Hepatocyte (in vitro differentiated cells): ENCODE measurements around the gene ABCA13. TPM values are rescaled to one million over a fixed set of nuclear protein-coding genes. Genes with fewer than 3 reads are reported as not detected.
A peak's percentile ranks its signal among the peaks of the same experiment; 100 is the strongest.

Source experiments
- DNase-seq: peaks from one replicate; pipeline ENCODE4 v3.0.0-alpha.2; 2016; ENCODE audit warnings: low spot score
- H2AFZ ChIP-seq: fragments of 200-600 bp; sonication (generic); 2 replicates; pipeline ENCODE4 v1.6.0; 2016; ENCODE audit warnings: antibody characterized with exemption, mild to moderate bottlenecking
- H3K27ac ChIP-seq: fragments of 200-600 bp; sonication (generic); 2 replicates; pipeline ENCODE4 v1.5.1; 2016; ENCODE audit warnings: mild to moderate bottlenecking
- H3K27me3 ChIP-seq: fragments of 200-600 bp; sonication (generic); 2 replicates; pipeline ENCODE4 v1.6.1; 2016
- H3K36me3 ChIP-seq: fragments of 200-600 bp; sonication (generic); replicated peaks from 2 replicates; pipeline ENCODE4 v1.5.1; 2016; ENCODE audit warnings: low read depth; ENCODE audit not compliant: insufficient read depth
- H3K4me1 ChIP-seq: fragments of 200-600 bp; sonication (generic); 2 replicates; pipeline ENCODE4 v1.5.1; 2016; ENCODE audit warnings: mild to moderate bottlenecking, moderate library complexity; ENCODE audit not compliant: insufficient read depth
- H3K4me2 ChIP-seq: fragments of 200-600 bp; sonication (generic); 2 replicates; pipeline ENCODE4 v1.6.0; 2016
- H3K4me3 ChIP-seq: fragments of 200-600 bp; sonication (generic); 2 replicates; pipeline ENCODE4 v1.5.1; 2016; ENCODE audit warnings: mild to moderate bottlenecking
- H3K79me2 ChIP-seq: fragments of 200-600 bp; sonication (generic); 2 replicates; pipeline ENCODE4 v1.6.0; 2017; ENCODE audit warnings: mild to moderate bottlenecking
- H3K9me2 ChIP-seq: fragments of 200-600 bp; sonication (generic); replicated peaks from 2 replicates; pipeline ENCODE4 v1.6.0; 2017; ENCODE audit warnings: mild to moderate bottlenecking; ENCODE audit not compliant: insufficient read depth
- H3K9me3 ChIP-seq: fragments of 200-600 bp; sonication (generic); 2 replicates; pipeline ENCODE4 v1.5.1; 2016; ENCODE audit warnings: low read depth, mild to moderate bottlenecking
- H4K20me1 ChIP-seq: fragments of 200-600 bp; sonication (generic); 2 replicates; pipeline ENCODE4 v1.6.0; 2016; ENCODE audit warnings: mild to moderate bottlenecking; ENCODE audit not compliant: insufficient read depth, poor library complexity, severe bottlenecking
- EZH2 ChIP-seq: fragments of 200-600 bp; sonication (generic); IDR thresholded peaks from 2 replicates; pipeline ENCODE4 v1.6.1; 2016; ENCODE audit warnings: antibody characterized with exemption, mild to moderate bottlenecking, borderline replicate concordance
- EZH2phosphoT487 ChIP-seq: fragments of 200-600 bp; sonication (generic); IDR thresholded peaks from one replicate; pipeline ENCODE4 v1.6.1; 2018; ENCODE audit warnings: antibody characterized with exemption, mild to moderate bottlenecking, low read depth, moderate library complexity; ENCODE audit not compliant: unreplicated experiment, severe bottlenecking
- WGBS: methylation state at CpG from one replicate; pipeline ENCODE4 v1.1.6; 2016; ENCODE audit warnings: low lambda C conversion rate; ENCODE audit errors: missing lambda C conversion rate; 5-methylcytosine and 5-hydroxymethylcytosine counted together
- polyA plus RNA-seq: library from polyadenylated mRNA; unstranded; fragments of >200 nt; fragmentation: Nextera tagmentation; extraction: Ambion mirVana; gene quantifications from 2 replicates; pipeline ENCODE4 v1.2.1, GENCODE V29; 2016
- total RNA-seq: library from RNA; depleted of rRNA; stranded (reverse); fragments of >200 nt; gene quantifications from 2 replicates; pipeline ENCODE4 v1.2.3, GENCODE V29; 2014
- TF ChIP-seq, protein P1 (sequence below): fragments of 200-600 bp; sonication (generic); IDR thresholded peaks from 2 replicates; pipeline ENCODE4 v1.5.1; 2016; ENCODE audit warnings: antibody characterized with exemption, mild to moderate bottlenecking; ENCODE audit not compliant: poor library complexity

Gene ABCA13
- total and polyA plus RNA-seq, 2 experiments from 2014 or later: 0.57 to 2.0 TPM

GRCh38 chr7:48522692-48523091 lies 351.4 kb downstream of the ABCA13 start:
- H3K4me3 ChIP-seq: no peak overlapping the region

DNA sequence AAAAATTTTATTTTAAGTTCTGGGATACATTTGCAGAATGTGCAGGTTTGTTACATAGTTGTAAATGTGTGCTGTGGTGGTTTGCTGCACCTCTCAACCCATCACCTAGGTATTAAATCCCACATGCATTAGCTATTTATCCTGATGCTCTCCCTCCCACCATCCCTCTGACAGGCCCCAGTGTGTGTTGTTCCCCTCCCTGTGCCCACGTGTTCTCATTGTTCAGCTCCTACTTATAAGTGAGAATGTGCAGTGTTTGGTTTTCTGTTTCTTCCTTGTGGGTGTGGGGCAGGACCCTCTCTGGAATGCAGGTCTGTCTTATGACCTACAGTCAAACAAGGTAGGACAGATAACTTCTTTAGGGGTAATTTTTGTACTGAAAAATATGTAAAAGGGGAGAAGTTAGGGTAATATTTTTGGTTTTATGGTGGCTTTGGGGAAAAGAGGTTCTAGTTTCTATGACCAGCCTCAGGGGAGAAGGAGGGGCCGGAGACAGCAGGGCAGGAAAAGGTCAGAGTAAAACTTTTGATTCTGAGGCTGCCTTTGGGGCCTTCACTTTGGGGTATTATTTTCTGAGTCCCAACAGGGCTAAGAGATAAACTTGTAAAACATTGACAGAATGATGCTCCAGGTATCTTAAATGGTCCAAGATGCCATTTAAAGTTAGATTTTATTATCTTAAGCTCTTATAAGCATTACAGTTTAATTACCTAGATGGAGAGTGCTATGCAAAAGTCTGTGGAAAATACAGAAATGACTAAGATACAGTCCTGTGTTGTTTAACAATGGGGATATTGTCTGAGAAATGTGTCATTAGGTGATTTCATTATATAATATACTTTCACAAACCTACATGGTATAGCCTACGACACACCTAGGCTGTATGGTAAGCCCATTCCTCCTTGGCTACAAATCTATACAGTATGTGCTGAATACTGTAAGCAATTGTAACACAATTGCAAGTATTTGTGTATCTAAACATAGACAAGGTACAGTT lies 354.8 kb downstream of the ABCA13 start:
- Histone ChIP-seq H3K27me3 (no peaks in the 10 kb centered on the region), H3K9me3 (no peaks in the 10 kb centered on the region), H3K27ac (peak overlapping the region; percentile 13), H3K4me3 (no peak overlapping the region), H3K4me1 (no peaks in the 10 kb centered on the region), H4K20me1 (no peaks in the 10 kb centered on the region), H2AFZ (no peak overlapping the region), H3K79me2 (no peaks in the 10 kb centered on the region), H3K9me2 (no peaks in the 10 kb centered on the region), H3K36me3 (no peaks in the 10 kb centered on the region), H3K4me2 (no peak overlapping the region)
- no peak for DNase-seq
- TF ChIP-seq, protein P1, sequence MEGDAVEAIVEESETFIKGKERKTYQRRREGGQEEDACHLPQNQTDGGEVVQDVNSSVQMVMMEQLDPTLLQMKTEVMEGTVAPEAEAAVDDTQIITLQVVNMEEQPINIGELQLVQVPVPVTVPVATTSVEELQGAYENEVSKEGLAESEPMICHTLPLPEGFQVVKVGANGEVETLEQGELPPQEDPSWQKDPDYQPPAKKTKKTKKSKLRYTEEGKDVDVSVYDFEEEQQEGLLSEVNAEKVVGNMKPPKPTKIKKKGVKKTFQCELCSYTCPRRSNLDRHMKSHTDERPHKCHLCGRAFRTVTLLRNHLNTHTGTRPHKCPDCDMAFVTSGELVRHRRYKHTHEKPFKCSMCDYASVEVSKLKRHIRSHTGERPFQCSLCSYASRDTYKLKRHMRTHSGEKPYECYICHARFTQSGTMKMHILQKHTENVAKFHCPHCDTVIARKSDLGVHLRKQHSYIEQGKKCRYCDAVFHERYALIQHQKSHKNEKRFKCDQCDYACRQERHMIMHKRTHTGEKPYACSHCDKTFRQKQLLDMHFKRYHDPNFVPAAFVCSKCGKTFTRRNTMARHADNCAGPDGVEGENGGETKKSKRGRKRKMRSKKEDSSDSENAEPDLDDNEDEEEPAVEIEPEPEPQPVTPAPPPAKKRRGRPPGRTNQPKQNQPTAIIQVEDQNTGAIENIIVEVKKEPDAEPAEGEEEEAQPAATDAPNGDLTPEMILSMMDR: no peak
- TF ChIP-seq EZH2 (no peak), EZH2phosphoT487 (no peak)
- 47% methylated on average over 3 of the region's 3 CpGs for WGBS

More at GRCh38 chr7:48522692-48523091, 351.4 kb downstream of the ABCA13 start:
- no peaks in the 10 kb centered on the region for H3K27me3 ChIP-seq
- no peaks in the 10 kb centered on the region for H3K36me3 ChIP-seq
- H3K9me3 ChIP-seq: no peaks in the 10 kb centered on the region
- H3K27ac ChIP-seq: no peak overlapping the region
- TF ChIP-seq EZH2phosphoT487: no peak
- TF ChIP-seq EZH2: no peak
- TF ChIP-seq, protein P1: no peak
- no peaks in the 10 kb centered on the region for H4K20me1 ChIP-seq
- no peaks in the 10 kb centered on the region for H3K79me2 ChIP-seq
- H3K9me2 ChIP-seq: no peaks in the 10 kb centered on the region
- no peak overlapping the region for H2AFZ ChIP-seq
- H3K4me2 ChIP-seq: no peak overlapping the region
- DNase-seq: no peak
- H3K4me1 ChIP-seq: no peaks in the 10 kb centered on the region

GRCh38 chr7:48528646-48529045 lies 357.4 kb downstream of the ABCA13 start:
- no peak for DNase-seq
- Histone ChIP-seq H3K27me3 (no peaks in the 10 kb centered on the region), H3K79me2 (no peaks in the 10 kb centered on the region), H3K27ac (no peak overlapping the region), H2AFZ (no peak overlapping the region), H3K4me2 (no peak overlapping the region), H3K9me3 (no peaks in the 10 kb centered on the region), H3K9me2 (no peaks in the 10 kb centered on the region), H3K4me3 (no peak overlapping the region), H3K36me3 (no peaks in the 10 kb centered on the region), H3K4me1 (no peaks in the 10 kb centered on the region), H4K20me1 (no peaks in the 10 kb centered on the region)
- WGBS: 50% methylated on average over 1 of the region's 1 CpG
- TF ChIP-seq EZH2 (no peak), EZH2phosphoT487 (no peak)
- TF ChIP-seq, protein P1: no peak
